HepG2 (cell line): ENCODE measurements around the gene SHISA9. TPM values are rescaled to one million over a fixed set of nuclear protein-coding genes. Genes with fewer than 3 reads are reported as not detected.
A peak's percentile ranks its signal among the peaks of the same experiment; 100 is the strongest.

Experiments used
- ATAC-seq: fragments of 200-7000 bp; cut with Tn5 transposase; 3 replicates; pipeline ENCODE4 v1.9.1; 2020; ENCODE audit warnings: mild to moderate bottlenecking, moderate library complexity
- BruUV-seq: library from RNA; stranded (reverse); fragments of 400-500 nt; replicated peaks from 2 replicates; lab custom pipeline; 2021; lab: Mats Ljungman, UMichigan
- CTCF ChIA-PET: fragments of 300-600 bp; formaldehyde crosslinking; extraction: SDS; loops from one replicate; lab custom pipeline; 2021; ENCODE audit warnings: low total read pairs, inconsistent platforms, low intra/inter-chr PET ratio; lab: Yijun Ruan, JAX
- POLR2A ChIA-PET: fragments of 350-600 bp; sonication (Branson Sonifier 250); formaldehyde crosslinking; loops from one replicate; lab custom pipeline; 2020; ENCODE audit warnings: antibody characterized with exemption, inconsistent platforms; lab: Yijun Ruan, JAX
- DNase-seq: peaks from one replicate; pipeline ENCODE4 v3.0.0-alpha.2; 2015; ENCODE audit warnings: low spot score
- FAIRE-seq: peaks from 3 replicates; lab custom pipeline; 2011; peaks lifted over from hg19 to GRCh38; lab: Jason Lieb, UNC
- H2AFZ ChIP-seq: one replicate; pipeline ENCODE4 v1.6.1; 2011; ENCODE audit warnings: low read length, inconsistent platforms
- H3K27ac ChIP-seq: fragments of 300-600 bp; 3 replicates; pipeline ENCODE4 v1.8.0; 2011; ENCODE audit warnings: mixed run types, mild to moderate bottlenecking, mixed read lengths, low read length, inconsistent platforms; ENCODE audit not compliant: insufficient read depth; ENCODE audit errors: extremely low read length
- H3K27me3 ChIP-seq, 2 experiments: fragments of 200-600 bp in 1 of 2; 2 replicates in 1 of 2; 3 replicates in 1 of 2; pipeline versions ENCODE4 v1.6.0 to v1.8.0; 2011; ENCODE audit warnings: low read length in 2 of 2, mild to moderate bottlenecking in 2 of 2, moderate library complexity in 2 of 2, inconsistent platforms in 1 of 2; ENCODE audit not compliant: insufficient read depth in 2 of 2, control insufficient read depth in 1 of 2
- H3K36me3 ChIP-seq, 2 experiments: fragments of 200-600 bp in 1 of 2; replicated peaks in 1 of 2; 2 replicates in 1 of 2; 3 replicates in 1 of 2; pipeline versions ENCODE4 v1.5.1 to v1.8.0; 2011; ENCODE audit warnings: low read length in 2 of 2, inconsistent platforms in 1 of 2; ENCODE audit not compliant: insufficient read depth in 2 of 2, control insufficient read depth in 1 of 2
- H3K4me1 ChIP-seq: 2 replicates; pipeline ENCODE4 v1.5.1; 2012; ENCODE audit warnings: low read length, inconsistent platforms; ENCODE audit not compliant: insufficient read depth
- H3K4me2 ChIP-seq: 2 replicates; pipeline ENCODE4 v1.6.0; 2011; ENCODE audit warnings: low read depth, low read length, inconsistent platforms
- H3K4me3 ChIP-seq, 3 experiments: fragments of 200-600 bp in 1 of 3; sonication (generic), shearing (Covaris generic) in 1 of 3; replicated peaks in 1 of 3; 2 replicates each; pipeline ENCODE4 v1.5.1; 2011 to 2016; ENCODE audit warnings: low read length in 3 of 3, inconsistent platforms in 2 of 3, low read depth in 2 of 3, mild to moderate bottlenecking in 2 of 3, control low read depth in 1 of 3, mixed read lengths in 1 of 3; ENCODE audit not compliant: insufficient read depth in 1 of 3
- H3K79me2 ChIP-seq: one replicate; pipeline ENCODE4 v1.6.1; 2011; ENCODE audit warnings: low read length, inconsistent platforms; ENCODE audit not compliant: insufficient read depth
- H3K9ac ChIP-seq: 2 replicates; pipeline ENCODE4 v1.6.0; 2011; ENCODE audit warnings: mild to moderate bottlenecking, low read depth, low read length, inconsistent platforms; ENCODE audit not compliant: insufficient read depth
- H3K9me3 ChIP-seq: 2 replicates; pipeline ENCODE4 v1.5.1; 2012; ENCODE audit warnings: mild to moderate bottlenecking, low read length
- H4K20me1 ChIP-seq: 2 replicates; pipeline ENCODE4 v1.6.0; 2011; ENCODE audit warnings: inconsistent platforms, mild to moderate bottlenecking, low read length, moderate library complexity; ENCODE audit not compliant: insufficient read depth
- BRF2 ChIP-seq: sonication (generic); formaldehyde crosslinking; IDR thresholded peaks from 2 replicates; pipeline ENCODE4 v1.8.1; 2022; ENCODE audit warnings: mild to moderate bottlenecking, missing genetic modification reagents
- MAX ChIP-seq: IDR thresholded peaks from 2 replicates; pipeline ENCODE4 v1.6.1; 2012; ENCODE audit warnings: inconsistent platforms
- PRDM15 ChIP-seq: sonication (generic); formaldehyde crosslinking; IDR thresholded peaks from 2 replicates; pipeline ENCODE4 v1.4.0; 2020; ENCODE audit warnings: missing genetic modification reagents
- PRPF4 ChIP-seq: fragments of 200-400 bp; formaldehyde crosslinking; IDR thresholded peaks from 2 replicates; pipeline ENCODE4 v1.6.1; 2016; ENCODE audit warnings: low read length, low read depth; ENCODE audit not compliant: poor library complexity, severe bottlenecking
- RARG ChIP-seq: sonication (generic); formaldehyde crosslinking; IDR thresholded peaks from 2 replicates; pipeline ENCODE4 v1.4.0; 2020; ENCODE audit warnings: low read depth, mild to moderate bottlenecking, missing genetic modification reagents
- ZNF547 ChIP-seq: sonication (generic); formaldehyde crosslinking; IDR thresholded peaks from 2 replicates; pipeline ENCODE4 v1.5.1; 2020; ENCODE audit warnings: mild to moderate bottlenecking, missing genetic modification reagents
- ZNF710 ChIP-seq: sonication (generic); formaldehyde crosslinking; IDR thresholded peaks from 2 replicates; pipeline ENCODE4 v1.5.0; 2020; ENCODE audit warnings: mild to moderate bottlenecking, missing genetic modification reagents, borderline replicate concordance
- WGBS: methylation state at CpG from one replicate; pipeline ENCODE4 v1.1.6; 2017; ENCODE audit warnings: low lambda C conversion rate; 5-methylcytosine and 5-hydroxymethylcytosine counted together
- in situ Hi-C: cut with HindIII; loops from 2 replicates; pipeline ENCODE4 v1.10.0; 2017; ENCODE audit warnings: low pct_unique_long_range_greater_than_20kb; ENCODE audit not compliant: extremely low pct_ligation_motif_present
- intact Hi-C: fragments of 100-400 bp; cut with micrococcal nuclease; formaldehyde crosslinking; loops from one replicate; pipeline ENCODE4 v1.10.0; 2022; ENCODE audit not compliant: unreplicated experiment
- polyA plus RNA-seq, 8 experiments: library from polyadenylated mRNA; depleted of rRNA in 3 of 8; stranded (reverse) in 7 of 8; unstranded in 1 of 8; fragments of >200 nt; fragmentation: Illumina TruSeq in 4 of 8; extraction: Trizol in 4 of 8; gene quantifications; 2 replicates each; pipeline versions ENCODE4 v1.2.1 to v1.2.3, GENCODE V29; 2011 to 2016; ENCODE audit warnings: low read depth in 4 of 8, missing spikeins in 1 of 8, mixed read lengths in 1 of 8; ENCODE audit not compliant: insufficient read depth in 1 of 8
- total RNA-seq, 5 experiments: library from RNA; depleted of rRNA; stranded (reverse); fragments of >200 nt; fragmentation: Illumina TruSeq; extraction: Trizol; gene quantifications; 2 replicates each; pipeline ENCODE4 v1.2.3, GENCODE V29; 2016; ENCODE audit warnings: low read depth in 1 of 5

The SHISA9 gene
- total and polyA plus RNA-seq, 2 of the 13 experiments (the other 11 are each of a cell fraction or from before 2014, with no cell fraction given): 0.01 TPM; not detected in 1

DNA sequence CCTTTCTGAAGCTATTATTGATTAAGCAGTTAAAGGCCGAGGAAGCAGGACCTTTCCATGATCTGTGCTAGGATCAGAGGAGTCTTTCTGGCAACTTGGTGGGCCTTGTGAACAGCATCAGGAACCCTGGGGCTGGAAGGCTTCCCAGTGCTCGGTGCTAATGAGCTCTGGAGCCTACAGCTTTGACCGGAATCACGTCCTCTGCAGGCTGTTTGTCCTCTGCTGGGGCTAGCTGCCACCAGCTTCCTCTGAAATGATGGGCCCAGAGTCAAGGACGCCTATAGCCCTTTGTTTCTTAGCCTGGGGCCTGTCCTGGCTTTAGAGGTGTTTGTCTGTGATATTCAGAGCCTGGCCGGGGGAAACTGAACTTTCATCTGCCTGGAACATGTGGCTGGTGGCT lies 111.6 kb downstream of the SHISA9 start:
- intact Hi-C loops (no loop called here), in situ Hi-C loops (no loop called here)
- TF ChIP-seq MAX (no peak), PRPF4 (no peak), ZNF547 (CRISPR knock-in tag) (no peak), ZNF710 (CRISPR knock-in tag) (no peak), BRF2 (CRISPR knock-in tag) (no peak), PRDM15 (CRISPR knock-in tag) (peak; percentile 60; the same call in 1 of the 2 replicates), RARG (CRISPR knock-in tag) (no peak)
- H3K27me3 ChIP-seq: peaks cover 4 to 26% of the 10 kb centered on the region in 2 experiments; a peak in 4 of 5 replicates
- H3K4me3 ChIP-seq: no peak overlapping the region
- WGBS: 0% methylated on average over 5 of the region's 6 CpGs
- H3K9ac ChIP-seq: no peak overlapping the region
- peaks cover 14% of the 10 kb centered on the region for H3K4me1 ChIP-seq
- BruUV-seq: no TSS peak
- ATAC-seq (peak; percentile 61), DNase-seq (no peak), FAIRE-seq (no peak)
- no peaks in the 10 kb centered on the region for H4K20me1 ChIP-seq
- H3K27ac ChIP-seq: no peak overlapping the region
- ChIA-PET CTCF (no interaction called here), POLR2A (no interaction called here)
- no peaks in the 10 kb centered on the region for H3K9me3 ChIP-seq
- H3K79me2 ChIP-seq: no peaks in the 10 kb centered on the region
- no peaks in the 10 kb centered on the region for H3K36me3 ChIP-seq
- H2AFZ ChIP-seq: no peak overlapping the region
- no peak overlapping the region for H3K4me2 ChIP-seq
